ENCODE data around the gene CRYBG2.
"Not testable (repeated sequence)": the region's sequence is repeated elsewhere in the genome, so short reads cannot be mapped to it uniquely, and the experiment has no call there.

The CRYBG2 gene

DNA sequence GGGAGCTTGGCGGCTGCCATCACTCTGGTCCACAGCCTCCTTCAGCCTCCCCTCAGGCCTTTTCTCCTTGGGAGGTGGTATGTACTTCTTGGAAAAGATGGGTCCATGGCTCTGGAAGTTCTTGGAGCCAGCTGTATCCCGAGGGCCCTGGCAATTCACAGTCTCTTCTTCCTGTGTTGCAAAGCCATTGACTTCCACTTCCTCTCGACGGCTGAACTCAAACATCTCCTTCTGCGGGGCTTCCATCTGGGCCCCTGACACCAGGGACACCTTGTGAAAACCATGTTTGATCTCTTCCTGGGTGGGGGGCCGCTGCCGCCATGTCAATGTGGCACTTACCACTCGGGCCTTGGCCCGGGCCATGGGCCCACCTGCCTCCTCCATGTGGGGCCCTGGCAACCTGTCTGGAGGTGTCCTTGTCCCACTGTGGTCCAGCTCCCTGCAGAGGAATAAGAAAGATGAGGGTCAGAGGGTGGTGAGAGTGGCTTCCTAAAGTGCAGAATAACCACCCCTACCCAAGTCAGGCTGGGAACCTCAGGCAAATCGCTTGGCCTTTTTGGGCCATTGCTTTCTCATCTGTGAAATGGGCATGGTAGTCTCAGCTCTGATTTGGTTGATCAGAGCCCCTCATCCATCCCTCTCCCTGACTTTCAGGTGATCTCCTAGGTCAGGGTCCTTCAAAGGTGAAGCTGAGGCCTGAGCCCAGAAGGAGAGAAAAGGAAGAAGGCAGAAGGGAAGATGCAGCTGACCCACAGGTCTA lies 7.5 kb downstream of the CRYBG2 start:
- DNase-seq, result no peak

DNA sequence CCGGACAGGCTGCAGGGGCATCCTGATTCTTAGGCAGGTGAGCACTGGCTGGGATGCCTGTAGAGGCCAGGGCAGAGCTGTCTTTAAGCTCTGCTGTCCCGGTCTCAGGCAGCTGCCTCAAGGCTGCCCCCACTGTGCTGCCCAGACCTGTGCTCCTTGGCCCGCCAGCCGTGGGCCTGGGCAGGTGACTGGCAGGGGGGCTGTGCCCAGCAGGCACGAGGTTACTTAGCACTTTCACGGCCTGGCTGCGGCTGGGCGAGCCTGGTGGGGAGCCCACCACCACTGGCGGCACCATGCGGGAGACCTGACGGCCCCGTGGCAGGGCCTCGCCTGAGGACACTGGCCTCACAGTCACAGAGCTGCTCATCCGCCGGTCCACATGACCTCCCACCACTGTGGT lies 8.2 kb downstream of the CRYBG2 start:
- no peak for DNase-seq

DNA sequence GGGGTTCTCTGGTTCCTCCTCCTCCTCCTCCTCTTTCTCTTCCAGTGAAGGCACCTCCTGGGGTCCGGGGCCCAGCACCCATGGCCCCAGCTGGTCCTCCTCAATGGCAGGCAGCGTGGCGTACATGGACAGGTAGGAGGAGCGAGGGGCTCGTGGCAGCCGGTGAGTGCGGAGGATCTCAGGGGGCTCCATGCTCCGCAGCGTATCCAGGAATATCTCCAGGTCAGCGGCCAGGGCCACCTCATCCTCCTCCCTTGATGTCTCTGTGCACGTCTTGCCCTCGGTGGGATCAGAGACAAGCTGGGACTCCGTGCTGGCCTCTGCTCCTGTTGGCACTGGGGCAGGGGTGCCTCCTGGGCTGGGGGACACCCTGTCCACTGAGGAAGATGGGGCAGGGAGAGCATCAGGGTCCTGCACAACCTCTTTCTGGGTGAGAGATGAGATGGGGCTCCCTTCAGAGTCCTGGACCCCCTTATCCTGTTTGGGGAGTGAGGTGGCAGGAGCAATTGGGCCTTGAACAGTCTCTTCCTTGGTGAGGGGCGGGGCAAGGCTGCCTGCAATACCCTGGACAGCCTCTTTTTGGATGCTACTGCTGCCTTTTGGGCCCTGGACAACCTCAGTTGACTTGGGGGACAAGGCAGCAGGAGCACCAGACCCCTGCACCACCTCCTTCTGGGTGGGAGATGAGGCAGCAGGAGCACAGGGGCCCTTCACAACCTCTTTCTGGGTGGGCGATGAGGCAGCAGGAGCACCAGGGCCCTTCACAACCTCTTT lies 9.6 kb downstream of the CRYBG2 start:
- no peak for DNase-seq

DNA sequence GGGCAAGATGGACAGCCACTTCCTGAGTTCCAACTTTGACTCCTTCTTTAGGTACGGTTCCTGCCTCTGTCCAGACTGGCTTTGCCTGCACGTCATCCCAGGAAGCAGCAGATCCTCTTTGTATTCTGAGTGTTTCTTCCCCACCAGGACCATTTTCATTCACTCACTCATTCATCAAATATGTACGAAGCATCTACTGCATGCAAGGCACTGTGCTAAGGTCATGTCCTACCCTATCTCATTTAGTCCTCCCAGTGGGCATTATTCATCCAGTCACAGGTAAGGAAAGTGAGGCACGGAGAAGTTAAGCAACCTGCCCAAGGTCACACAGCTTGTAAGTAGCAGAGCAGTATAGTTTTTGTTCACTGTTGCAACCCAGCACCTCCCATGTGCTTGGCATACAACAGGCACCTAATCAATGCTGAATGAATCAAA lies 13.9 kb downstream of the CRYBG2 start:
- no peak for DNase-seq

DNA sequence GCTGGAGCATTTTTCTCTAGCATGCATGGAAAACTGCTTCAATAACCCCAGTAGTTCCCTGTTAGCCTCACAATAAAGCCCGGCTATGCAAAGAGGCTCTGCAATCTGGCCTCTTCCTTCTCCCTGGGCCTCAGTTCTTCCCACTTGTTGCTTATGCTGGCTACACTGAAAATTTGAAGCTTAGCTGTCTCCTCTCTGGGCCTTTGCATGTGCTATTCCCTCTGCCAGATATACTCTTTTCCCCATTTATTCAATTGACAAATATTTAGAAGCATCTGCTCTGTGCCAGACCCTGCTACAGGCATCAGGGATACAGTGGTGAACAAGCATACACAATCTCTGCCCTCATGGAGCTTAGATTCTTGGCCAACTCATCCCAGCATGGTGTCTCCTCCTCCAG lies 15.3 kb downstream of the CRYBG2 start:
- DNase-seq, result no peak

DNA sequence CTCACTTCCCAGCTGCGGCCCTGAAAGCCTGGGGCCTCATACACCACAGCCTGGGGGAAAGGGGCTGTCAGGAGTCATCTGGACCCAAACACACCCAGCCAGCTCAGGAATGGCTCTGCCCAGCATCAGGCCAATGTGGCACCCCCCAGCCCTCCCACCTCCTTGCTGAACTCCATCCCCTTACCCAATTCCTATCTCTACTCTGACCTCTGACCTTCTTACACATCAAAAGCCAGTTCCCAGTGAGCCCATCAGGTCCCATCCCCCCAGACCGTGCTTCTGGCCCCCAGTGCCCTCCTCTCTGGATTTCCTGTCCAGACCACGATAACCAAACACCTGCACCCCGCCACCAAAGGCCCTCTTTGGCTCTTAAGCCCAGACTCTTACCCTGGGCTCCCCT lies 16.3 kb downstream of the CRYBG2 start:
- no peak for DNase-seq

DNA sequence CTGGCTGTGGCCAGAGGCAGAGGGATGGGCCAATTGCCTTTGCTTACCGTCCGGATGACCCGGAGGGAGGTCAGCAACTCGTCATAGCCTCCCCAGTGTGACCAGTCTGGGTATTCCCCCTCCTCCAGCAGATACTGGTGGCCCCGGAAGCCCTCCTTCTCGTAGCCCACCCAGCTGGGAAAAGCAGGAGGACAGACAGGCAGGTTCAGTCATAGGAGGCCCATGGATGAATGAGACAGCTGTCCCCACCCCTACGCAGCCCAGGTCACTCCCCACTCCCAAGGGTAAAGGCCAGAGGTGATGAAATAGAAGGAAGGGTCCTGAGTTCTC lies 16.8 kb downstream of the CRYBG2 start:
- DNase-seq, result no peak

DNA sequence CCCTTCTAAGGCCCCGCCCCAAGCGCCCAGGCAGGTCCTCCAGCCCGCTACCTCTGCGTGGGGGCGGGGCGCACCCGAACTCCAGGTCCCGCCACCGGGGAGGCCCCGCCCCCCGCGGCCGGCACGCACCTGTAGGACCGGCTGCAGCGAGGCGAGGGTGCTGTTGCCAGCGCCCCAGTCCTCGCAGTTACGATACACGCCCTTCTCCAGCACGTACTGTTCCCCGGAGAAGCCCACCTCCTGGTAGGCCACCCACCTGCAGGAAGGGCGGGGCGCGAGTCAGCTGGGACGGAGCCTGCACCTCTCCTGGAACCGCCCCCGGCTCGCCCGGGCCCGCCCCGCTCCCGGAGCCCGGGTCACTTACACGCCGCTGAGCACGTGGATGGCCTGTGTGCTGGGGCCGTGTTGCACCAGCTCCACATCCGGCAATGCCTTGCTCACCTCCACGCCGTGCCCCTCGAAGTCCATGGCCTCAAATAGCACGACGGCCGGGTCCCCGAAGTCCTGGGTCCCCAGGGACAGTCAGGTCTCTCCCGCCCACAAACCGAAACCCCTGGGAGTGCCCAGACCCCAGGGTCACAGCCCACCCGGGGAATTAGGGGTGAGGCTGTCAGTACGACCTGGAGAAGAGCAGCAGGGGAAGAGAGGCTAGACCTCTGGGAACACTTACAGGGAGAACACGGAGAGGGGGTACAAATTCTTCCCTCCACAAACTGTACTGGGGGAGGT lies 17.3 kb downstream of the CRYBG2 start:
- DNase-seq, result peak; percentile 89

DNA sequence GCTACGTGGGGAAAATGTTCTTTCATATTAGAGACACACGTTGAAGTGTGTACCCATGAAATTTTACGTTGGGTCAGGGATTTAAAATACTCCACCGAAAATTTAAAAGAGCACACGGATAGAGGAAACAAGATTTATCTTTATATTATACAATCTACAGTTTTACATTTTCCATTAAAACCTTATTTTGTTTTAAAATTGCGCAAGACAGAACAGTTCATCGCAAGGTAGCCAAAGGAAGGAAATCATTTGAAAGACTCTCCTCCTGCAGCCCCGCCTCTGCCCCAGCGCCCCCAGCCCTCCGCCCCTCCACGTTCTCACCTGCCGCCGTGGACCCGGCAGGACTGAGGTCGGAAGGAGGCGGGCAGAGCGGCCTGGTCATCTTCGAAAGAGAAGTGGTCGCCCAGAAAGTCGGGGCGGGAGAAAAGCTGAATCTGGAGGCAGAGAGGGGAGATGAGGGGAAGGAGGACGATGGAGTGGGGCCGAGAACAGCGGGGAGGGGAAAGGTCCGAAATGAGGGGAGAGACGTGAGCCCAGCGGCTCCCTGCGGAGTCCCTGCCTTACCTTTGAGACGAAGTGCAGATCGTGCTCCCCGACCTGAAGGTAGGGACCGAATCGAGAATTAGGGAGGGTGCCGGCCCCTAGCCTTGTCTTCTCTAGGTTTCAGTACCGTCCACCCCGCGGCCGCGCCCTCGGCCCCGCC lies 18.0 kb downstream of the CRYBG2 start:
- DNase-seq, result no peak

DNA sequence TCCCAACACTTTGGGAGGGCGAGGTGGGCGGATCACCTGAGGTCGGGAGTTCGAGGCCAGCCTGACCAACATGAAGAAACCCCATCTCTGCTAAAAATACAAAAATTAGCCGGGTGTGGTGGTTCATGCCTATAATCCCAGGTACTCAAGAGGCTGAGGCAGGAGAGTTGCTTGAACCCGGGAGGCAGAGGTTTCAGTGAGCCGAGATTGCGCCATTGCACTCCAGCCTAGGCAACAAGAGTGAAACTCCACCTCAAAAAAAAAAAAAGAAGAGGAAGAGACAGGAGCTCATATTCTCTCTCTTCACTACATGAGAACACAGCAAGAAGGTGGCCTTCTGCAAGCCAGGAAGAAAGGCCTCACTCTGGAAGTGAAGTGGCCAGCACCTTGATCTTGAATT lies 20.6 kb downstream of the CRYBG2 start:
- DNase-seq, result not testable (repeated sequence)

DNA sequence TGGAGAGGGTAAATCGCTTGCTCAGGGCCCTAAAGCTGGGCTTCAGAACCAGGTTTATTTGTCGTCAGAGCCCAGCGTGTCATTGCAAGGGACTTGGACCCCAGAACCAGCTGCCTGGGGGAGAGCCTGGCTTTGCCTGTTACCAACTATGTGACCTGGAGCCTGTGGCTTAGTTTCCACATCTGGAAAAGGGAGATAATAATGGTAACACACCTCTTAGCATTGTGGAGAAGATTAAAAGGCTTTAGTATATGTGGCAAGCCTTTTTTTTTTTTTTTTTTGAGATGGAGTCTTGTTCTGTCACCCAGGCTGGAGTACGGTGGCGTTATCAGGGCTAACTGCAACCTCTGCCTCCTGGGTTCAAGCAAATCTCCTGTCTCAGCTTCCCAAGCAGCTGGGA lies 23.7 kb downstream of the CRYBG2 start:
- DNase-seq, result no peak

DNA sequence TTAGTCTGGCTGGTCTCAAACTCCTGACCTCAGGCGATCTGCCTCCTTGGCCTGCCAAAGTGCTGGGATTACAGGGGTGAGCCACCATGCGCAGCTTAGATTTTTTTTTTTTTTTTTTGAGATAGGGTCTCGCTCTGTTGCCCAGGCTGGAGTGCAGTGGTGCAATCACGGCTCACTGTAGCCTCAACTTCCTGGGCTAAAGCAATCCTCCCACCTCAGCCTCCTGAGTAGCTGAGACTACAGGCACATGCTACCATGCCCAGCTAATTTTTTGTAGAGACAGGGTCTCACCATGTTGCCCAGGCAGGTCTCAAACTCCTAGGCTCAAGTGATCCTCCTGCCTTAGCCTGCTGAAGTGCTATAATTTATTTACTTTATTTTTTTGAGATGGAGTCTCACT lies 24.6 kb downstream of the CRYBG2 start:
- DNase-seq, result not testable (repeated sequence)

DNA sequence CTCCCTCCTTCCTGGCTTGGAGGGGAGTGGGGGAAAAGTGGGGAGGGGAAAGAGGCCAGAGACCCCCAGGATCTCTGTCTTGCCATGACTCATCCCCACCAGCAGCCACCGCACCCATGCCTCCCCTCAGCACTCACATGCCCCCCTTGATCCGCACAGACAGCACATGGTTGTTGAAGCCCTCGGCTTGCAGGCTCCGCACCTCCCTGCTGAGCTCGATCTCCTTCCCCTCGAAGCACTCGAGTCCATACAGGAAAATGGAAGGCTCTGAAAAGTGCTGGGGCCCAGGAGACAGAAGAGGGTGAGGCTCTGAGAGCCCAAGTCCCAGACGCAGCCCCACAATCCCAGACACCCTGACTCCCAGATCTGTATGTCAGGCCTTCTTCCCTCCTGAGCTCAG lies 25.3 kb downstream of the CRYBG2 start:
- no peak for DNase-seq

DNA sequence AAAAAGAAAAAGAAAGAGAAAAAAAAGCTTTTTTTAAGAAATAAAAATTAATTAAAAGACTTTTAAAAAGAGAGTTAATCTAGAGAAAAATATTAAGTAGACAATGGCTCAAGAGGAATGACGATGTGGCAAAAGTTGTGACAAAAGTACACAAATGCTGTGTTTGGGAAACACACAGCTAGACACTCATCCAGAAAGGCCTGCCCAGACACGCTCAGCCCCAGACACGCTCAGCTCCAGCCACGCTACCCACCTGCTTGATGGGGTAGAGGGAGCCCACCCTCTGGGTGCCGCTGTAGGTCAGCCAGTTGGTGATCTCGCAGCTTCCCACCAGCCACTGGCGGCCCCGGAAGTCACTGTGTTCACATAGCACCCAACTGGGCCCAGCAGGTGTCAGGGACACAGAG lies 26.0 kb downstream of the CRYBG2 start:
- peak; percentile 85 for DNase-seq

DNA sequence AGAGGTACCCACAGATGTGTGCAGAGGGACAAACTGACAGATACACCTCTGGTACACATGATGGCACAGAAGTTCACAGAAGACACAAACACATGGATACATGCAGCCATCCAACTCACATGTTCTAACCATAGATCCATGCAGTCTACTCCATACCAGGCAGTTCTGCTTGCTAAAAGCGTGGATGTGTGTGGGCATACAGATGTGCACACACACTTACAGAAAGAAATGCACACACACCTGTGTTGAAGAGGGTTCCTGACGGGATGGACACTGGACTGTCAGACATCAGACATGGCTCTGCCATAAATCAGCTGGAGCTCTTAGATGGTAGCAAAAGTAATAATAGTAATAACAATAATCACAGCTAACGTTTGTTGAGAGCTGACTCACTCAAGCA lies 29.4 kb downstream of the CRYBG2 start:
- DNase-seq, result no peak

DNA sequence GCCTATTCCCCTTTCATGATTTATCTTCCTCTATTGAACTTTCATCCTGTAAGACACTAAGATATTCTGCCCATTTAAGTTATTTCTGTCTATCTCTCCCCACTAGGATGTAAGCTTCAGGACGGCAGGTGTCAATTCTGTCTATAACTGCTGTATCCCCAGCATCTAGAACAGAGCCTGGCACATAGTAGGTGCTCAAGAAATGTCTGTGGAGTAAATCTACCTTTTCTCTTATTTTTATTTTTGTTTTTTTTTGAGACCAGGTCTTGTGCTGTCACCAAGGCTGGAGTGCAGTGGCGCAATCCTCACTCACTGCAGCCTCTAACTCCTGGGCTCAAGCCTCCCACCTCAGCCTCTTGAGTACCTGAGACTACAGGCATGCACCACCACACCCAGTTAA lies 30.5 kb downstream of the CRYBG2 start:
- no peak for DNase-seq

DNA sequence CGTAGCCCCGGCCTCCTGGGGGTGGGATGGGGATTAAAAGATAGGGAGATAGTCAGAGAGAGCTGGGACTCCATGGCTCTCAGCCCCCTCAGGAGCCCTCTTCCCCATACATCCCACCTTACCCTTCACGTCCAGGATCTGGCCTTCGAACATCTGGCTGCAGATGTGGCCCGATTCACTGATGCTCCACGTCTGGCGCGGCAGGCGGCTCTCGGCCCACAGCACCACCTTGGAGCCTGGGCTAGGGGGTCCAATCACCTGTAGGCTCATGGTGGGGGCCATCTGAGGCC lies 31.9 kb downstream of the CRYBG2 start:
- DNase-seq, result no peak

DNA sequence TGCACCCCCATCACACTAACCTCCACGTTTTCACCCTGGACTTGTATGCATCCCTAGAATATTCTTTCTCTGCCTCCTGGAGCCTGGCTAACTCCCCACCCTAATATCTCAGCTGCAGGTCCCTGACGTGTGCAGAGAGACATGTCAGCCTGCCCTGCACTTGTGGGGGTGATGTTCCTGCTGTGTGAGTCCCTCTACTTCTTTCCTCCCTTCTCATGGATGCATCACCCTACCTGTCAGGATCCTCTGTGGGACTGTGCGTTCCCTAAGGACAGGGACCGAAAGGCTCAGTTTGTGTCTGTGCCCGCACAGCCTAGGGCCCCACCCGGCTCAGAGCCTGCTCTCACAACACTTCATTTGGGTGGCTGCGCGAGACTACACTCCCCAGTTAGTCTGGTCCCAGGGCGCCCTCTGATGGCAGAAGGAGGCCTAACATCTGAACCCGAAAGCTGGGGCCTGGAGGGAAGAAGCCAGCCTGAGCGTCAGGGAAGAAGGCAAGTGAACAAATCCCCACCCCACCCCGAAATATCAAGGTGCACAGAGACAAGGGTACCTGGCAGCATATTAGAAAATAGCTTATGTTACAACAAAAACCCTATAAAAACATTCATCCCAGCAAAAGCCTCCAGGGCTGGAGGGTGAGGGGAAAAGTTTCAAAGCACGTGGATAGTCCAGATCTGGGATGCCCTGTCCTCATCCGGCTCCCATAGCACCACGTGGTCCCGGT lies 32.5 kb downstream of the CRYBG2 start:
- peak; percentile 44 for DNase-seq

DNA sequence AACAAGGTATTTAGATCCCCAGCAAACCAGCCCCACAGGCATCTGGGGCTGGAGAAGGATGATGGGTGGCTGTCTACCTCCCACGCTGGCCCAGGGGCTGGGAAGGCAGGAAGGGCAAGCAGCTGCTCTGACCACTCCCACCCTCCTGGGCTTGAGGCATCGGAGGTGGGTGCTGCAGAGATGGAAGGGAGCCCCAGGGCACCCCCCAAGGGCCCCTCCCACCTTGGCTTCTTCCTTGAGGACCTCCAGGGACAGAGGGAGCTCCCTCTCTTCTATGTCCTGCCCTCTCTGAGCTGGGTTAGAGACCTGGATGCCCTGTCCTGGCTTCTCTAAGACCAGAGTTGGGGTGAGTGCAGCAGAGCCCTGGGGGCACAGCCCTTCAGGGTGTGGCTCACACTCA lies 33.0 kb downstream of the CRYBG2 start:
- no peak for DNase-seq

DNA sequence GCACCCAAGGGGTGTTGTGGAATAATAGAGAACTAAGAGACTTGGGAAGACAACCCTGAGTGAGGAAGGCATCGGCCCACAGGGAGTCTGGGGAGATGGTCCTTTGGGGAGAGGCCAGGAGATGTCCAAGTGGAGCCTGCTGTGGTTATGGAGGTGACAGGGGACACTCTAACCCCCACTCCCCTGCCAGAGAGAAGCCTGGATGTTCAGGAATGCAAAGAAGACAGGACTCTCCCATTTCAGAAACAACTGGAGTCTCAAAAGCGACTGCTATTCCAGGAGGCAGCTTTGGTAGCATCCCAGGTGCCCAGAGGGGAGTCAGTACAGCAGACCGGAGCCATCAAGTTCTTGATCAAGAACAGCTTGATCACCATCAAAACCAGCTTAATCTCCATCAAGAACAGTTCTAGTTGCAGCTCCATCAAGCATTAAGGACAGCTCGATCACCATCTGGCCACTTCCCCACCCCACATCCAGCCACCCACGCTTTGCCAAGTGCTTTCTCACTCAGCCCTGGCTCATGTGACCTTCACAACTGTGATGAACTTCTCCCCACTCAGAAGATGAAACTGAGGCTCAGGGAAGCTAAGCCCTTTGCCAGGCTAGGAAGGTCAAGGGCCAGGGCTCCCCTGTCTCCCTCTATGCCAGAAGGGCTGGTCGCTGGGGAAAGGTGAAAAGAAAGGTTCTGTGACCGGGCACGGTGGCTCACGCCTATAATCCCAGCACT lies 35.4 kb downstream of the CRYBG2 start:
- no peak for DNase-seq

DNA sequence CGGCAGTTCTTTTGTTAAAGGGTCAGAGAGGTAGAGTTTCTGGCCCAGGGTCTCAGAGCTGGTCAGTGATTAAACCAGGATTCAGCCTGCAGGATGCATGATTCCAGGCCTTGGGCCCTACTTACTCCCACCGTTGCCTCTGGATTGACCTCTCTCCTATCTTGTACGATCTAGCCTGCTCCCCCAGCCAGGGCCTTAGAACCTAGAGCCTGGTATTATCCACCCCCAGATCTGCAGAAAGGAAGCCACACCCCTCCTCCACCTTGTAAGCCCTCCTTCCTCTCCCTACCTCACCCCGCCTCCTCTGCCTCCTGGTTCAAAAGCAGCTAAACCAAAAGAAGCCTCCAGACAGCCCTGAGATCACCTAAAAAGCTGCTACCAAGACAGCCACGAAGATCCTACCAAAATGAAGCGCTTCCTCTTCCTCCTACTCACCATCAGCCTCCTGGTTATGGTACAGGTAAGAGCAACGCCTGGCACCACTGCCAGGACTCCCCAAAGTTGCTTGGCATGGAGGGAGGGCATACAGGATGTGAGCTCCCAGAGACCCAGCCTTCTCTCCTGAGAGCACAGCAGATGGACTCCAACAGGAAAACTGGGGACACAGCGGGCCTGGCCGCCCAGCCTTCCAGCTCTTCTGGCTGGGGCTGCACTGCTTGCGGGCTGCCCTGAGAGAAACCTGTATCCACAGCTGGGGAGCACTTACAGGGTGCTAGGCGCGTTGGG lies 36.2 kb downstream of the CRYBG2 start, which contains the start of gene CD52:
CD52 (plus strand) TSS at position 347 of the 726 bp plus-strand sequence; CDS start at position 407, 60 bp downstream.
- DNase-seq, result no peak
